Measurements from ENCODE around the gene NXPE3.
A peak's percentile ranks its signal among the peaks of the same experiment; 100 is the strongest.

The NXPE3 gene

DNA sequence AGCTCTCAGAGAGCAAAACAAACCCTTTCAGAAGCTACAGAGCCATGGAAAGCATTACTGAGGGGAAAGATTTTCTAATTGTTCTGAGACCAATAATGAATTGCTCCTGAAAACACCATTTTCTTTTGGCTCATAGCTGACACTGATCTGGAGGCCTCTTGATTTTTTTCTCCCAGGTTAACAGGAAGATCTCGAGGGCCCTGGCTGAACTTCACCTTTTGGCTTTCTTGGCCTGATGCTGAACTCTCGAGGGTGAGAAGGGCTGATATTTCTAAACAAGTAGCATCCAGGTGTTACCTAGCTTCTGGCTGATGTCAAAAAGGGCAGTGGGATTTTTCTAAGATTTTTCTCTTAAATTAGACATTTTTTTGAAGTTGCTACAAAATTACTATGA lies 50.4 kb downstream of the NXPE3 start:
- peak in 1 of 2 donors; percentile 22 for DNase-seq

DNA sequence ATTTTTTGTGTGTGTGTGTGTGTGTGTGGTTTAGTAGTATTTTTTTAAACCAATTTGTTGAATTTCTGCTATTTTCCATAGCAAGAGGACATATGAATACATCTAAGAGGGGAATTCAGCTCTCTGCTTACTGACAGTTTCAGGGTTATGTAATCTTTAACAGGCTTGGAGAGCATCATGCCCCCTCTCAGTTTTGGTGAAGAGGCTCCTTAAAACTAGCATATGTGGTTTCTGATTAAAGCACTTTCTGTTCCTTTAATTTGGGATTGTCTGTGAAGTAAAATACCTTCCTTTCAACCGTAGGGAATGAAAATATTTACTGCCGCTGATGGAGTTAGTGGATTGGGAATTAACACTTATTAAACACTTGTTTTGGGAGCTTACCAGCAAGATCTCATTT lies 50.9 kb downstream of the NXPE3 start:
- no peak for DNase-seq

GRCh38 chr3:101833446-101833974 lies 54.5 kb downstream of the NXPE3 start:
- DNase-seq, result no peak

- DNase-seq, result no peak
Measured at GRCh38 chr3:101835676-101836075, 56.7 kb downstream of the NXPE3 start.

DNA sequence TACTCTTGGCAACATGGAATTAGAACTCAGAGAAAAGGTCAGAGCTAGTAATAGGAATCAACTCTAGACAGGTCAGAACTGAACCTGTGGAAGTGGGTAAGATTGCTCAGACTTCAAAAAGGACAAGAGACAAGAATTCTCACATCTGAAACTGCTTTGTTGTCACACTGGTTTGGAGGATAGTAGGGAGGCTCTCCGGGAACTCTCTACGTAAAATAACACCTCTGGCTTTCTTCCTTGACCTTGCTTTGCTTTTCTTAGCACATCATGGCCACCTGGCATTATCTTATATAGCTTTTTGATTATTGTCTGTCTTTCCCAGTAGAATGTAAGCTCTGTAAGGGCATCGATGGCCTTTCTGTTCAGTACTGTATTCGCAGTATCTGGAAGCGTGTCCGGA lies 57.1 kb downstream of the NXPE3 start:
- DNase-seq, result no peak

- DNase-seq, result peak in 1 of 2 donors; percentile 44
Measured at GRCh38 chr3:101836652-101837598, 57.9 kb downstream of the NXPE3 start.

DNA sequence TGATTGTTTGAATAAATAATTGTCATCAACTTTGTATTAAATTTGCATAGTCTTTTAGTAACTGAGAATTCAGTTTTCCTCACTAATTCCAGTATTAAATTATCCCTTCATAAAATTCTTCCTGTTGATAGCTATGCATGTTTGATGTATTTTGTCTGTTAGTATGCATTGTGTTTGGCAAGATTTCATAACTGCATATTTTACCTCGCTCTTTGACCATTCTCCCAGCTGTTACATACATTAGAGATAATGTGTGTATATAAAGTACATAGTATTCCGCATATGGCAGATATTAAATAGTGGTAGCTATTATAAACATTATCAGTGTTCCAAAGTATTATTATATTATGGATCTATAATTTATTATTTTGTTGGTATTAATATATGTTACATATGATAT lies 59.7 kb downstream of the NXPE3 start:
- DNase-seq, result no peak

- no peak for DNase-seq
Measured at GRCh38 chr3:101840066-101840465, 61.1 kb downstream of the NXPE3 start.

- no peak for DNase-seq
Measured at GRCh38 chr3:101842245-101842934, 63.4 kb downstream of the NXPE3 start.

GRCh38 chr3:101842935-101843330 lies 63.9 kb downstream of the NXPE3 start:
- no peak for DNase-seq

DNA sequence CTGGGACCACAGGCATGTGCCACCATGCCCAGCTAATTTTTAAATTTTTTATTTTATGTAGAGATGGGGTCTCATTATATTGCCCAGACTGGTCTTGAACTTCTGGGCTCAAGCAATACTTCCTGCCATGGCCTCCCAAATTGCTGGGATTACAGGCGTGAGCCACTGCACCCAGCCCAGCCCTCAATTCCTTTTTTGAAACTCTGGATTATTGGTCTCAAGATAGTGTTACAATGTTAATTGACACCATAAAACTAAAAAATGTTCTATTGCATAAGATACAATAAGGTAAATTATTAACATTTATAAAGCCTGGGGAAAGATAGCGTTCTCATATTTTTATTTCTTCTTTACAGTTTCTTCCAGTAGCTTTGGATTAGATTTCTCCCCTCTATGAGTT lies 66.4 kb downstream of the NXPE3 start:
- no peak for DNase-seq

- no peak for DNase-seq
Measured at GRCh38 chr3:101846709-101847108, 67.7 kb downstream of the NXPE3 start.

GRCh38 chr3:101847328-101847727 lies 68.3 kb downstream of the NXPE3 start:
- DNase-seq, result no peak

DNA sequence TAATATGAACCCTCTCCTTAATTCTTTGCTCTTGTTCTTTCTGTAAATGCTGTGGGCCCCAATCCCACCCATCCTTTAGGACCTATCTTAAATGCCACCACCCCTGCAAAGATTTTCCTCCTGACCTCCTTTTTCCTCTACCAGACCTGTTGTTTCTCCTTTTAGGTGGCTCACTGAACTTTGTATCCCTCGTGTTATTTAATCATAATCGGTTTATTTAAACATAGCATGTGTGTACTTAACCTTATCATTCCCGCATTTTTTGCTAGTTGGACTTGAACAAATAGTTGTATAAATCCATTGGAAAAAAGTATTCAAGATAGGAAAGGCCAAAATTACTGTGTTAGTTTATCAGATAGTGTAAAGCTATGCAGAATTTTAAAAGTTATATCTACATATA lies 69.3 kb downstream of the NXPE3 start:
- DNase-seq, result no peak

DNA sequence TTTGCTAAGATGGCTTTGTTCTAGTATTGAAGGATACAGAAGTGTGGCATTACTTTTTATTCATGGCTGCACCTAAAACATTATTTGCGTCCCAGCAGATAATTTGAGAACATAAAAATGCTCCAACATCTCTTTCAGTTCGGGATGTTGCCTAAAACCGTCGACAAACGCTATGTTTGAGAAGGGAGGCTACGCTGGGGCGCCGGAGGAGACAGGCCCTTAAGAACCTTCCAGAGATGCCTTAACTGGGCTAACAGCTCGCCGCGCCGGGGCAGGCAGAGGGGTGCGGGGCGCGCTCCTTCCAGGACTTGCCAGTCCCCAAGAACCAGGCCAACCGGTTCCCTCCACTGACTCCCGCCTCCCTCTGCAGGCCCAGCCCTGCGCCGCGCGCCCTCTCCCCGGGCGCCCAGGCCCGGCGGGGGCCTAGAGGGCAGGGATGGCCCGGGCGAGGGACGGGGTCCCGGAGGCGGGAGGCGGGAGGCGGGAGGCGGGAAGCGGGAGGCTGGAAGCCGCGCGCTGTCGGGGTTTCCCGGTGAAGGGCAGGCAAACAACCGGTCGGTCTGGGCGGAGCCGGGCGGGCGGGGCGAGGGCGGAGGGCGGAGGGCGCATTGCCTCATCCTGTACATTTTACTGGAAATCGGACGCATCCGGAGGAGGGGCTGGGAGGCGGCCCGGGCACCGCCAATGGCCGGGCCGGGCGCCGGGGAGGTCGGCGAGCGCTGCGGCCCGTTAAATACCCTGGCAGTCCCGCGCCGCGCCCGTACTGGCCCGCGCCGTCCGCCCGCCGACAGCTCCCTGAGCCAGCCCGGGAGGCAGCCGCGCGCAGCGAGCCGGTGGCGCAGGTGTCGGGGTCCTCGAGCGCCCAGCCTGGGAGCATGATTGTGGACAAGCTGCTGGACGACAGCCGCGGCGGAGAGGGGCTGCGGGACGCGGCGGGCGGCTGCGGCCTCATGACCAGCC lies 70.0 kb downstream of the NXPE3 start, which contains the start of gene NFKBIZ:
Gene NFKBIZ, plus strand, starts transcription at position 761 of the 960 bp plus-strand sequence. Its CDS starts 115 bp downstream, at position 876.
- DNase-seq, result peak; percentile 96

- DNase-seq, result peak in 1 of 2 donors; percentile 56
Measured at GRCh38 chr3:101849714-101850245, 70.8 kb downstream of the NXPE3 start.

- DNase-seq, result peak; percentile 64 to 87
Measured at GRCh38 chr3:101850246-101851051, 71.4 kb downstream of the NXPE3 start.

- DNase-seq, result peak in 1 of 2 donors; percentile 67
Measured at GRCh38 chr3:101851072-101851770, 72.2 kb downstream of the NXPE3 start.

- DNase-seq, result peak in 1 of 2 donors; percentile 38
Measured at GRCh38 chr3:101851850-101852714, 73.1 kb downstream of the NXPE3 start.
